Muscle layer of duodenum (tissue), 2 donors: ENCODE results near the gene PLD4.

Experiments
- H3K27ac ChIP-seq: one replicate; pipeline ENCODE4 v1.7.0; 2013; ENCODE audit warnings: mild to moderate bottlenecking, low read length
- H3K27me3 ChIP-seq: one replicate; pipeline ENCODE4 v1.7.0; 2013; ENCODE audit warnings: low read depth, mild to moderate bottlenecking, control low read depth, low read length
- H3K36me3 ChIP-seq, 2 donors: one replicate each; pipeline ENCODE4 v1.7.0; 2013; ENCODE audit warnings: low read length in 2 of 2, control low read depth in 1 of 2, mild to moderate bottlenecking in 1 of 2; ENCODE audit not compliant: insufficient read depth in 2 of 2, control insufficient read depth in 1 of 2
- H3K4me1 ChIP-seq, 2 donors: one replicate each; pipeline ENCODE4 v1.7.0; 2013; ENCODE audit warnings: low read length in 2 of 2, mild to moderate bottlenecking in 2 of 2, control low read depth in 1 of 2, moderate library complexity in 1 of 2; ENCODE audit not compliant: insufficient read depth in 2 of 2, control insufficient read depth in 1 of 2
- H3K4me3 ChIP-seq, 2 donors: one replicate each; pipeline ENCODE4 v1.7.0; 2013; ENCODE audit warnings: low read length in 2 of 2, low read depth in 1 of 2, mild to moderate bottlenecking in 1 of 2
- H3K9me3 ChIP-seq, 2 donors: one replicate each; pipeline ENCODE4 v1.7.0; 2013; ENCODE audit warnings: low read length in 2 of 2, control low read depth in 1 of 2, mild to moderate bottlenecking in 1 of 2; ENCODE audit not compliant: control insufficient read depth in 1 of 2
- donor health status: healthy.

Gene PLD4

GRCh38 chr14:104972301-104973134, 47.8 kb downstream of the PLD4 start:
- Histone ChIP-seq H3K4me1 (peaks cover 29 to 89% of the 10 kb centered on the region in 2 donors), H3K4me3 (peak overlapping the region in 1 of 2 donors; percentile 5), H3K27ac (peak overlapping the region; percentile 83), H3K9me3 (no peaks in the 10 kb centered on the region), H3K27me3 (no peaks in the 10 kb centered on the region), H3K36me3 (no peaks in the 10 kb centered on the region)

- no peaks in the 10 kb centered on the region for H3K36me3 ChIP-seq
- no peaks in the 10 kb centered on the region for H3K27me3 ChIP-seq
- peak overlapping the region in 1 of 2 donors; percentile 41 for H3K4me3 ChIP-seq
- no peaks in the 10 kb centered on the region for H3K9me3 ChIP-seq
- H3K27ac ChIP-seq = peak overlapping the region; percentile 83
- peaks cover 29 to 87% of the 10 kb centered on the region in 2 donors for H3K4me1 ChIP-seq
These were observed 48.4 kb downstream of the PLD4 start for GRCh38 chr14:104973135-104973384.

- peak overlapping the region in 1 of 2 donors; percentile 41 for H3K4me3 ChIP-seq
- H3K27ac ChIP-seq = peak overlapping the region; percentile 83
- H3K9me3 ChIP-seq = no peaks in the 10 kb centered on the region
- H3K27me3 ChIP-seq = no peaks in the 10 kb centered on the region
- peaks cover 25 to 84% of the 10 kb centered on the region in 2 donors for H3K4me1 ChIP-seq
- no peaks in the 10 kb centered on the region for H3K36me3 ChIP-seq
These were observed 48.9 kb downstream of the PLD4 start for GRCh38 chr14:104973385-104974145.

GRCh38 chr14:104974146-104974541, 49.5 kb downstream of the PLD4 start:
- Histone ChIP-seq H3K4me1 (peaks cover 24 to 84% of the 10 kb centered on the region in 2 donors), H3K36me3 (no peaks in the 10 kb centered on the region), H3K4me3 (peak overlapping the region in 1 of 2 donors; percentile 41), H3K27ac (peak overlapping the region; percentile 6), H3K27me3 (no peaks in the 10 kb centered on the region), H3K9me3 (no peaks in the 10 kb centered on the region)

- no peak overlapping the region for H3K4me3 ChIP-seq
- H3K4me1 ChIP-seq = peaks cover 24 to 79% of the 10 kb centered on the region in 2 donors
These were observed 50.1 kb downstream of the PLD4 start for GRCh38 chr14:104974665-104975390.

GRCh38 chr14:104975481-104976197, 51.0 kb downstream of the PLD4 start:
- Histone ChIP-seq H3K4me3 (no peak overlapping the region), H3K4me1 (peaks cover 24 to 81% of the 10 kb centered on the region in 2 donors), H3K27ac (no peak overlapping the region)

More at GRCh38 chr14:104974665-104975390, 50.1 kb downstream of the PLD4 start:
- H3K9me3 ChIP-seq = no peaks in the 10 kb centered on the region
- H3K27ac ChIP-seq = peak overlapping the region; percentile 6
- no peaks in the 10 kb centered on the region for H3K27me3 ChIP-seq
- H3K36me3 ChIP-seq = no peaks in the 10 kb centered on the region

GRCh38 chr14:104976198-104977007, 51.7 kb downstream of the PLD4 start:
- Histone ChIP-seq H3K27me3 (no peaks in the 10 kb centered on the region), H3K36me3 (no peaks in the 10 kb centered on the region), H3K4me1 (peaks cover 24 to 74% of the 10 kb centered on the region in 2 donors), H3K4me3 (peak overlapping the region in 1 of 2 donors; percentile 31), H3K27ac (no peak overlapping the region), H3K9me3 (no peaks in the 10 kb centered on the region)

More at GRCh38 chr14:104975481-104976197, 51.0 kb downstream of the PLD4 start:
- Histone ChIP-seq H3K36me3 (no peaks in the 10 kb centered on the region), H3K27me3 (no peaks in the 10 kb centered on the region), H3K9me3 (no peaks in the 10 kb centered on the region)

GRCh38 chr14:104977008-104977680, 52.5 kb downstream of the PLD4 start:
- Histone ChIP-seq H3K27ac (no peak overlapping the region), H3K4me3 (peak overlapping the region; percentile 52 to 72), H3K4me1 (peaks cover 20 to 66% of the 10 kb centered on the region in 2 donors), H3K27me3 (no peaks in the 10 kb centered on the region), H3K9me3 (no peaks in the 10 kb centered on the region), H3K36me3 (no peaks in the 10 kb centered on the region)

GRCh38 chr14:104977681-104978653, 53.3 kb downstream of the PLD4 start, which contains the start of gene AHNAK2:
Gene AHNAK2, minus strand, starts transcription at chr14:104978374. Its CDS starts 137 bp downstream, at chr14:104978237.
- Histone ChIP-seq H3K27me3 (no peaks in the 10 kb centered on the region), H3K9me3 (no peaks in the 10 kb centered on the region), H3K4me1 (peaks cover 13 to 59% of the 10 kb centered on the region in 2 donors), H3K27ac (no peak within 1 kb of the TSS), H3K4me3 (peak within 1 kb of the TSS; percentile 52 to 72), H3K36me3 (no peaks in the 10 kb centered on the region)
